Measurements from ENCODE around the gene CHN2.

Gene CHN2

GRCh38 chr7:29459589-29459988, 265.0 kb downstream of the CHN2 start:
- Histone ChIP-seq H3K4me3 (no peak overlapping the region), H3K27me3 (no peaks in the 10 kb centered on the region), H3K9me3 (no peaks in the 10 kb centered on the region), H3K27ac (no peak overlapping the region), H3K4me1 (no peaks in the 10 kb centered on the region), H3K36me3 (no peaks in the 10 kb centered on the region)
- no peak for TF ChIP-seq CTCF (IDR thresholded peaks at IDR 0.05)
- DNase-seq: no peak
- intact Hi-C loops (cut with DNase I; ENCODE audit: low total_unique reads): no loop called here

GRCh38 chr7:29461996-29462395, 267.4 kb downstream of the CHN2 start:
- Histone ChIP-seq H3K4me3 (no peak overlapping the region), H3K36me3 (no peaks in the 10 kb centered on the region), H3K4me1 (no peaks in the 10 kb centered on the region), H3K27ac (no peak overlapping the region), H3K9me3 (no peaks in the 10 kb centered on the region), H3K27me3 (no peaks in the 10 kb centered on the region)
- TF ChIP-seq CTCF (IDR thresholded peaks at IDR 0.05): no peak
- intact Hi-C loops (cut with DNase I; ENCODE audit: low total_unique reads): no loop called here
- DNase-seq: no peak

- intact Hi-C loops (cut with DNase I; ENCODE audit: low total_unique reads): no loop called here
- no peak for DNase-seq
These were observed 269.1 kb downstream of the CHN2 start for GRCh38 chr7:29463504-29464158.

GRCh38 chr7:29464753-29465152, 270.2 kb downstream of the CHN2 start:
- intact Hi-C loops (cut with DNase I; ENCODE audit: low total_unique reads): no loop called here
- Histone ChIP-seq H3K4me3 (no peak overlapping the region), H3K9me3 (no peaks in the 10 kb centered on the region), H3K4me1 (no peaks in the 10 kb centered on the region), H3K27ac (no peak overlapping the region), H3K27me3 (no peaks in the 10 kb centered on the region), H3K36me3 (no peaks in the 10 kb centered on the region)
- no peak for DNase-seq
- no peak for TF ChIP-seq CTCF (IDR thresholded peaks at IDR 0.05)

More at GRCh38 chr7:29463504-29464158, 269.1 kb downstream of the CHN2 start:
- Histone ChIP-seq H3K27ac (no peak overlapping the region), H3K4me1 (no peaks in the 10 kb centered on the region), H3K36me3 (no peaks in the 10 kb centered on the region), H3K27me3 (no peaks in the 10 kb centered on the region), H3K9me3 (no peaks in the 10 kb centered on the region), H3K4me3 (no peak overlapping the region)
- TF ChIP-seq CTCF (IDR thresholded peaks at IDR 0.05): no peak

- Histone ChIP-seq H3K4me3 (no peak overlapping the region), H3K4me1 (no peaks in the 10 kb centered on the region), H3K27ac (no peak overlapping the region), H3K36me3 (no peaks in the 10 kb centered on the region), H3K9me3 (no peaks in the 10 kb centered on the region), H3K27me3 (no peaks in the 10 kb centered on the region)
- TF ChIP-seq CTCF (IDR thresholded peaks at IDR 0.05): no peak
- no peak for DNase-seq
- intact Hi-C loops (cut with DNase I; ENCODE audit: low total_unique reads): no loop called here
These were observed 272.8 kb downstream of the CHN2 start for GRCh38 chr7:29467193-29467926.

Measured in tibial artery (tissue), 4 donors.